Nasal cavity respiratory epithelium epithelial cell of viscerocranial mucosa (primary cell): ENCODE results near the gene TAF13. TPM values are rescaled to one million over a fixed set of nuclear protein-coding genes. Genes with fewer than 3 reads are reported as not detected.

Source experiments
- total RNA-seq: library from RNA; depleted of rRNA; stranded (reverse); fragments of >200 nt; gene quantifications from 2 replicates; pipeline ENCODE4 v1.2.3, GENCODE V29; 2014

Gene TAF13, protein sequence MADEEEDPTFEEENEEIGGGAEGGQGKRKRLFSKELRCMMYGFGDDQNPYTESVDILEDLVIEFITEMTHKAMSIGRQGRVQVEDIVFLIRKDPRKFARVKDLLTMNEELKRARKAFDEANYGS
- 123 and 193 TPM in 2 replicates for total RNA-seq

GRCh38 chr1:109075531-109076490, at the start of gene TAF13:
Gene TAF13, minus strand, starts transcription at chr1:109076003. Its CDS starts 56 bp downstream, at chr1:109075947.

GRCh38 chr1:109113590-109114341, 38.0 kb upstream of the TAF13 start, which contains the start of gene ELAPOR1:
Gene ELAPOR1, plus strand, starts transcription at chr1:109114115. Its CDS starts 69 bp downstream, at chr1:109114184.

GRCh38 chr1:109090196-109091077, 14.6 kb upstream of the TAF13 start, which contains the start of gene TMEM167B:
Gene TMEM167B, plus strand, starts transcription at chr1:109090764. Its CDS starts 109 bp downstream, at chr1:109090873.

DNA sequence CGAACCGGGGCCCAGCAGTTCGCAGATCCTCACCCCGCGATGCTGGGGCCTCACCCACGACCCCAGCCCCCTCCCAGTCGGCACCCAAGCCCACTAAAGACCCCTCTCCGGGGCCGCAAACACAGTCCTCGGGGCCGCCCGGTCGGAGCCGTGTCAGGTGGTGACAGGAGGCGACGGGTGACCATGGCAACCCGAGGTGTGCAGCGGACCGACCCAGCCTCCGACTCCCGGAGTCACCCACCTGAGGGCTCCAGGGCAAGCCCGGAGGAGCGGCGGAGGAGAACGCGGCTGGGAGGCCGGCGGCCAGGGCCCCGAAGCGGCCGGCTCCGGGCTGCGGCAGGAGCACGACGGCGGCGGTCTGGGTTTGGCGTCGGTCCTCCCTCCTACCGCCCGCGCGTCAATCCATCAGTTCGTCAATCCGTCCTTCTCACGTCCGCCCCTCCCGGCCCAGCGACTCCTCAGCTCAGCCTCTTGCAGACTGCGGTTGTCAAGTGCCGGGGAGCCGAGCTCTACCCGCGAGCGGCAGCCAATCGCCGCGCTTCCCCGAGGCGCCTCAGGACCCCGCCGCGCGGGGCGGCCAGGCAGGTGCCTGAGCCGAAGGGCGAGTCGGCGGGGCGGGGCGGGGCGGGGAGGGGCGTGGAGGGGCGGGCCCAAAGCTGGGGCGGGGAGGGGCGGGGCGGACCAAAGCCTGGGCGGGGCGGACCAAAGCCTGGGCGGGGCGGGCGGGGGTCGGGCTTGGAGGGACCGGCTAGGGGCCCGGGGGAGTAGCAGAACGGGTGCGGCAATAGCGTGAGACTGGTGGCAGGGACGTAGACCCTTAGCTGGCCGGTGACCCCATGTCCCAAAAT, 34.0 kb downstream of the TAF13 start, which contains the start of gene WDR47:
TSS of gene WDR47 (minus strand) at position 482 of the 848 bp plus-strand sequence. CDS start 18,590 bp downstream, outside the sequence.

Other genes starting within 250 kb of the TAF13 start
- 0.68 TPM in 1 of 2 replicates, not detected in the other for gene AKNAD1, start 218.9 kb downstream of the TAF13 start, total RNA-seq
- 69.6 and 109 TPM in 2 replicates for gene GPSM2, start 199.0 kb downstream of the TAF13 start, total RNA-seq
- gene CLCC1, start 112.5 kb downstream of the TAF13 start, total RNA-seq = 29.4 and 36.6 TPM in 2 replicates
- 30.4 and 32.0 TPM in 2 replicates for gene WDR47, start 33.9 kb downstream of the TAF13 start, total RNA-seq
- 52.0 and 57.4 TPM in 2 replicates for gene TMEM167B, start 14.8 kb upstream of the TAF13 start, total RNA-seq
- under 0.01 and 0.14 TPM in 2 replicates for gene ELAPOR1, start 38.1 kb upstream of the TAF13 start, total RNA-seq
- gene SARS1, start 137.9 kb upstream of the TAF13 start, total RNA-seq = 492 and 515 TPM in 2 replicates
- 14.7 and 117 TPM in 2 replicates for gene CELSR2, start 173.5 kb upstream of the TAF13 start, total RNA-seq
- gene PSRC1, start 207.1 kb upstream of the TAF13 start, total RNA-seq = 0.68 and 1.4 TPM in 2 replicates
- gene MYBPHL, start 231.0 kb upstream of the TAF13 start, total RNA-seq = not detected in 2 replicates